HUES6 (cell line): ENCODE results near the gene HNRNPL.
"Not testable (repeated sequence)": the region's sequence is repeated elsewhere in the genome, so short reads cannot be mapped to it uniquely, and the experiment has no call there.

Source experiments
- H3K27ac ChIP-seq: 2 replicates; pipeline ENCODE4 v1.7.0; 2013; ENCODE audit warnings: low read depth, mild to moderate bottlenecking, low read length, inconsistent platforms
- H3K27me3 ChIP-seq: 2 replicates; pipeline ENCODE4 v1.6.1; 2013; ENCODE audit warnings: low read length; ENCODE audit not compliant: control insufficient read depth, insufficient read depth
- H3K36me3 ChIP-seq: 2 replicates; pipeline ENCODE4 v1.6.1; 2013; ENCODE audit warnings: low read length; ENCODE audit not compliant: control insufficient read depth, insufficient read depth
- H3K4me1 ChIP-seq: 2 replicates; pipeline ENCODE4 v1.6.1; 2013; ENCODE audit warnings: low read length; ENCODE audit not compliant: control insufficient read depth, insufficient read depth
- H3K4me3 ChIP-seq: 2 replicates; pipeline ENCODE4 v1.5.1; 2013; ENCODE audit warnings: low read depth, low read length
- H3K9ac ChIP-seq: one replicate; pipeline ENCODE4 v1.6.1; 2013; ENCODE audit warnings: mild to moderate bottlenecking, low read length
- H3K9me3 ChIP-seq: 2 replicates; pipeline ENCODE4 v1.6.1; 2013; ENCODE audit warnings: low read depth, low read length; ENCODE audit not compliant: control insufficient read depth, insufficient read depth

The HNRNPL gene

DNA sequence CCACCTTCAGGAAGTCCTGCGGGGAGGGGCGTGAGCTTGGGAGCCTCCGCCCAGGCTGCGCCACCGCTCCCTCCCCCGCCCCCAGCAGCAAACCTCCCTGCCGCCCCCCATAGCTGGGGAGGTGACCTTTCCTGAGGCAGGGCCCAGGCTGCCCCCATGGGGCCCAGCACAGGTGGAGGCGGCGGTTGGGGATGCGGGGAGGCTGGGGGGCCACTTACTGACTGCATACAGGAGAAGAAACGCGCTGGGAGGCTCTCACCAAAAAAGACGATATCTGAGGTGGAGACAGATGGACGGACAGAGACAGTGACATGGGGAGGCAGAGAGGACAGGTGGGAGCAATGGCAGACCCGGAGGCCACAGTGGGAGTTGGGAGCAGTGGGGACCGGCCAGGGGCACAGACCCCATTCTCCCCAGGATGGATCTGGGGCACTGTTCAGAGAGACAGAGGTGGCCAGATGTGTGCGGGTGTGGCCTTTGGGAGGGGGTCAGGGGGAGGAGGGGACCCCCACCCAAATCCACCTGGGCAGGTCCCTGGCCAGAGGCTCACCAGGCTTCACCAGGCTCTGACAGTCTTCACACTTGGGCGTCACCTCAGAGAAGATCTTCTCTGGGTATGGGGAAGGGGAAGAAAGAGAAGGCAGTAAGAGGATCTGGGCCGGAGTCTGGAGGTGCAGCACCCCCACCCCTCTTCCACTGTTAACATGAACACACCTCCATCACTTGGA is 31.3 kb upstream of the HNRNPL start:
- no peak overlapping the region for H3K27ac ChIP-seq
- no peaks in the 10 kb centered on the region for H3K36me3 ChIP-seq
- no peaks in the 10 kb centered on the region for H3K9me3 ChIP-seq
- H3K9ac ChIP-seq, result no peak overlapping the region
- H3K4me3 ChIP-seq, result no peak overlapping the region
- H3K4me1 ChIP-seq, result peaks cover 27% of the 10 kb centered on the region
- no peaks in the 10 kb centered on the region for H3K27me3 ChIP-seq

DNA sequence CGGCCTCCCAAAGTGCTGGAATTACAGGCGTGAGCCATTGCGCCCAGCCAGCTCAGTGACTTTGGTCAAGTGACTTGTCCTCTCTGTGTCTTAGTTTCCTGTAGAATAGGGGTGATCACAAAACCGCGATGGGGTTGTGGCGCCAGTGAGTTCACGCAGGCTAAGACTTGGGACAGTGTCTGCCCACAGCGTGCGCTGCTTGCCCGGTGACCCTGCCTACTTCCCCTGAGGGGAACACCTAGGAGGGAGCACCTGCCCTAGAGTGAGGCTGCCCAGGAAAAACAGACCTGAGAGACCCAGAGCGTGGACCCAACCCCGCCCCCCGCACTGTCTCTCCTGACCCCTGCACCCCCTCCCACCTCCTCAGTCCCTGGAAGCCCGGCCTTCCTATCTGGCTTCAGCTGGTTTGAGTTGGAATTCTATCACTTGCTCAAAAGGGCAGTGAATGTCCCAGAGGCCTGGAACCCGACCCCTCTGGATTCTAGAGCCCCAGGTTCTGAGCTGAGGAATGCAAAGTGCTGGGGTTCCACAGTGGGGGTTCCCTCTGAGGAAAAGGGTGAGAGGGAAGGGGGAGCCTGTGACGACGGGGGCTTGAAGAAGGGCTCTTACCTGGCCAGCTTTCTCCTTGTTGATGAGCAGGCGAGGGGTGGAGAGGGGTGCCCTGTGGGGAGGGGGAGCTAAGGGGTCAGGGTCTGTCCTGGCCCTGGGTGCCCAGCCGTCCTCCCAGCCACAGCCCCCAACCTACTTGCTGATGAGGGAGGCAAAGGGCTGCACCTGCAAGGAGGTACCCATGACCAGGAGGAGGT is 30.5 kb upstream of the HNRNPL start:
- H3K9me3 ChIP-seq, result no peaks in the 10 kb centered on the region
- H3K9ac ChIP-seq, result no peak overlapping the region
- H3K36me3 ChIP-seq, result no peaks in the 10 kb centered on the region
- no peak overlapping the region for H3K27ac ChIP-seq
- peaks cover 27% of the 10 kb centered on the region for H3K4me1 ChIP-seq
- H3K27me3 ChIP-seq, result no peaks in the 10 kb centered on the region
- no peak overlapping the region for H3K4me3 ChIP-seq

DNA sequence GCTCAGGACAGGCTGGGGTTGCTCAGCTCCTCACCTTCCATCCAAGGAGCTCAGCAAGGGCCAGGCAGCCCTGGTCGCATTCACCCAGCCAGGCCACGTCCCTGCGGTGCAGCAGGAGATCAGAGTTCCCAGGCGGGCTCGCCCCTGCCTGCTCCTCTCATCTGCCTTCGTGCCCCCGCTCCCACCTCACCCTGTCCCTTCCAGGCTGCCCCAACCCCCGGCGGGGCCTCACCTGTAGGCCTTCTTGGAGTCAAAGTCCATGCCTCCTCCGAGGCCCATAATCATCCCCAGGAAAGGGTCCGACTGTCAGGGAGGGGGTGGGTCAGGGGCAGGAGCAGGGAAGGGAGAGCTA is 29.6 kb upstream of the HNRNPL start:
- Histone ChIP-seq H3K9ac (no peak overlapping the region), H3K27ac (no peak overlapping the region), H3K4me1 (peaks cover 27% of the 10 kb centered on the region), H3K9me3 (no peaks in the 10 kb centered on the region), H3K4me3 (no peak overlapping the region), H3K27me3 (no peaks in the 10 kb centered on the region), H3K36me3 (no peaks in the 10 kb centered on the region)

DNA sequence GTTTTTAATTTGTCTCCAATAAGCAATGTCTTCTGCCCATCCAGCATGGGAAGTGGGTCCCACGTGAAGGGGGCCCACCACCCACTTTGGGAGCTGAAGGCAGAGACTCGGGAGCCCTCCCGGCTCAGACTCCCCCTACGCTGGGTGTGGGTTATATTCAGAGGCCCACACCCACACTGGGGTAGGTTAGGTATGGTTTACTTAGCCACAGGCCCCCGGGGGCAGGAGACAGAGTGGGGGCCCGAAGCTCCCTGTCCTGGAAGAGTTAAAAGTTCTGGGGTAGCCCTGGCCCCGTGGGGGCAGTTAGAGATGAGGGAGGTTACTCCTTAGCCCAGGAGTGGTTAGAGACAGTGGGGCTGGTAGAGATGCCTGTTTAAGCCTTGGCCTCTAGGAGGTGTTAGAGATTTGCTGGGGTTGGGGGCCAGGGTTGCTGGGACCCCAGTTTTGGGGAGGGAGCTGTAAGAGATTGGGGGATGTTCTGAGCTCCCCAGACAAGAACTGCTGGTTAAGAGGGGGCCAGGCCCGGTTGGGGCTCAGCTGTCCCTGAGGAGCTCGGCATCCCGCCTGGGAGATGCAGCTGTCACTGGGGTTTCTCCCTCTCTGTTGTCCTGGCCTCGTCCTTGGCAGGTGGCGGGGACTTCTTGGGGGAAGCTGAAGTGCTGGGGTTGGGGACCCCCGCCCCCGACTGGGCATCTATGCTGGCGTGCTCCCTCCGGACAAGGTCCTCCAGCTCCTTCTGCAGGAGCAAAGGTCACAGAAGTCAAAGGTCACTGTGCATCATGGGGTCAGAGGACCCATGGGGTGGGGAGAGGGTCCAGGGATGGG is 29.0 kb upstream of the HNRNPL start:
- peaks cover 29% of the 10 kb centered on the region for H3K4me1 ChIP-seq
- no peaks in the 10 kb centered on the region for H3K9me3 ChIP-seq
- no peaks in the 10 kb centered on the region for H3K27me3 ChIP-seq
- H3K9ac ChIP-seq, result no peak overlapping the region
- H3K27ac ChIP-seq, result peak overlapping the region; percentile 33; the same call in 1 of the 2 replicates
- H3K4me3 ChIP-seq, result no peak overlapping the region
- H3K36me3 ChIP-seq, result no peaks in the 10 kb centered on the region

DNA sequence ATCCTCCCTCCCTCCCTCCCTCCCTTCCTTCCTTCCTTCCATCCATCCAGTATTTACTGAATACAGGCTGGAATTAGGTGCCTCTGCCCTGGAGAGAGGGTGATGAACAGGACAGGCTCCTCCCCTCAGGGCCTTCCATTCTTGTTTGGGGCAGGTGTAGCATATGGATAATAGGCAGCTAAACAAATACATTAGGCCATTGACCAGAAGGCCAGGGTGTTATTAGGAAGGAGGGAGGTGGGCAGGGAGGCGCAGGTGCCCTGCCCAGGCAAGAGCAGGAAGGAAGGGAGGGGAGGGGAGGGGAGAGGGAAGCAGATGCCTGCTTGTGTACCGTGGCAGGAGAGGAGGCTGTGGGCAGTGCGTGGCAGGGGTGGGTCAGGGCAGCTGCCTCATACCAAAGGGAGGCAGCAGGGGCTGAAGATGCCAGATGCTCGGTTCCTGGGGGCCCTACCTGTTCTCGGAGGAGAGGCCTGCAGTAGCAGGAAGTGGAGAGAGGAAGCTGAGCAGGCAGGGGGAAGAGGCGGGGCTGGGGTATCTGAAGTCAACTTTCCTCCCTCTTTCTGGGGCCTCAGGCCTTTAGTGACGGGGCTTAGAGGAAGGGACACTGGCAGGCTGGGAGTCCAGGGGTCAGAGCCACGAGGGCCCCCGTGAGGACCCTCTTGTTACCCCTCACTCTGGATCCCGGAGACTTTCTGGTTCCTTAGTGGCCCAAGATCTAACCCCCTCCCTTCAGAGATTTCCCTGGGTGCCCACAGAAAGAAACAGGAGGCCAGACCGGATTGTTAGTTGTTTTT is 28.2 kb upstream of the HNRNPL start, which contains the start of gene RINL:
Gene RINL (minus strand): TSS at position 495 of the 794 bp plus-strand sequence. CDS start 1,533 bp downstream, outside the sequence.
- Histone ChIP-seq H3K9me3 (no peaks in the 10 kb centered on the region), H3K9ac (no peak within 1 kb of the TSS), H3K4me1 (peaks cover 30% of the 10 kb centered on the region), H3K27ac (peak within 1 kb of the TSS; percentile 33; the same call in 1 of the 2 replicates), H3K4me3 (peak within 1 kb of the TSS; percentile 43; the same call in 1 of the 2 replicates), H3K27me3 (no peaks in the 10 kb centered on the region), H3K36me3 (no peaks in the 10 kb centered on the region)

DNA sequence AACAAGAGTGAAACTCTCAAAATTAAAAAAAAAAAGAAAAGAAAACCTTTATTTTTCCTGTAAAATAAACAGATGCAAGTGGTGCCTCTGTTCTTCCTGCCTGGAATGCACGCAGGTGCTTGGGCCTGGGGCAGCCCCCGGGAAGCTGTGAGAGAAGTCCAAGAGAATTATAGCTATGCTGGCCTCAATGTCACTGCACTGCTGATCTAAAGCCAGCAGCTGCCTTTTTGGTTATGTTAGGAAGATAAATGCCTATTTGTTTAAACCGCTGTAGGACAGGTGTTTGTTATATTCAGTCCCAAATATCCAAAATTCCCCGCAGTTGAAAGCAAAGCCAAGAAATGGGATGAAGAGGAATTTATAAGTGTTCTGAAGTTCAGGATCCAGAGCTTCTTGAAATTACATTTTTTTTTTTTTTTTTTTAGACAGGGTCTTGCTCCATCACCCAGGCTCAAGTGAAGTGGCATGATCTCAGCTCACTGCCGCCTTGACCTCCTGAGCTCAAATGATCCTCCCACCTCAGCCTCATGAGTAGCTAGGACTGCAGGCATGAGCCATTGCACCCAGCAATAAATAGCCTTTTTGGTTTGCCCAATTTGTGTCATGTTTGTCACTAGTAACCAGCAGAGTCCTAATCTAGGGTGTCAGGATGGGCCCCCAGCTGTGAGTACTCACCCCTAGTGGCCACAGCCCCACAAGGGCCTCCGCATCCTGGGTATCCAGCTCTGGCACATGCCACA is 26.0 kb upstream of the HNRNPL start:
- no peak overlapping the region for H3K9ac ChIP-seq
- no peak overlapping the region for H3K27ac ChIP-seq
- H3K4me1 ChIP-seq, result peaks cover 27% of the 10 kb centered on the region
- no peaks in the 10 kb centered on the region for H3K36me3 ChIP-seq
- no peaks in the 10 kb centered on the region for H3K27me3 ChIP-seq
- H3K9me3 ChIP-seq, result no peaks in the 10 kb centered on the region
- no peak overlapping the region for H3K4me3 ChIP-seq

DNA sequence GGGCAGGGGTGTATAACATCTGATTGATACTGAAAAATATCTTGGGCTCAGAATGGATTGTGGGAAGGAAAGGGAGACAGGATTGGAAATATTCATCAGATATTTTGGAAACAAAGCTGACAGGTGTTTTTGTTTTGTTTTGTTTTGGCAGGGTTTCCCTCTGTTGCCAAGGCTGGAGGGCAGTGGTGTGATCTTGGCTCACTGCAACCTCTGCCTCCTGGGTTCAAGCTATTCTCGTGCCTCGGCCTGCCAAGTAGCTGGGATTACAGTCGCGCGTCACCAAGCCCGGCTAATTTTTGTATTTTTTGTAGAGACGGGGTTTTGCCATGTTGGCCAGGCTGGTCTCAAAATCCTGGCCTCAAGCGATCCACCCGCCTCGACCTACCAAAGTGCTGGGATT is 23.6 kb upstream of the HNRNPL start:
- not testable (repeated sequence) for H3K27ac ChIP-seq, H3K9me3 ChIP-seq, H3K9ac ChIP-seq, H3K27me3 ChIP-seq, H3K4me3 ChIP-seq, H3K36me3 ChIP-seq
- peaks cover 30% of the 10 kb centered on the region for H3K4me1 ChIP-seq

DNA sequence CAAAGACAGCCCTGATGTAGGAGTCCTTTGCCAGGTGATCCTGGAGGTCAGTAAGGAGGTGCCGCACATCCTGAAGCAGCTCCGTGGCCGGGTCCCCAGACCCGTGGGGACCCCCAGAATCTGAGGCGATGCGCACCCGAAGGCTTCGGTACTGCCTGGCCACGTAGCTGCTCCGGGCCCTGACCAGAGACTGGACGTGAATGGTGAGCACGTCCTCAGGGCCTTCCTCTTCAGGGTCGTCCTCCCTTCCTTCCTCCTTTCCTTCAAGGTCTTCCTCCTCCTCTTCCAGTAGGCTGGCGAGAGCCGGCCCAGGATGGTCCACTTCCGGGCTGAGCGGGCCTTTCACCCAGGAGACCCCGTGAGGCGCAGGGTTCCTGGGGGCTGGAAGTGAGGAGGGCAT is 20.8 kb upstream of the HNRNPL start:
- Histone ChIP-seq H3K4me1 (peaks cover 18% of the 10 kb centered on the region), H3K36me3 (no peaks in the 10 kb centered on the region), H3K4me3 (peak overlapping the region; percentile 55), H3K27ac (no peak overlapping the region), H3K9me3 (no peaks in the 10 kb centered on the region), H3K27me3 (peaks cover 3% of the 10 kb centered on the region; the same call in 1 of the 2 replicates), H3K9ac (no peak overlapping the region)

DNA sequence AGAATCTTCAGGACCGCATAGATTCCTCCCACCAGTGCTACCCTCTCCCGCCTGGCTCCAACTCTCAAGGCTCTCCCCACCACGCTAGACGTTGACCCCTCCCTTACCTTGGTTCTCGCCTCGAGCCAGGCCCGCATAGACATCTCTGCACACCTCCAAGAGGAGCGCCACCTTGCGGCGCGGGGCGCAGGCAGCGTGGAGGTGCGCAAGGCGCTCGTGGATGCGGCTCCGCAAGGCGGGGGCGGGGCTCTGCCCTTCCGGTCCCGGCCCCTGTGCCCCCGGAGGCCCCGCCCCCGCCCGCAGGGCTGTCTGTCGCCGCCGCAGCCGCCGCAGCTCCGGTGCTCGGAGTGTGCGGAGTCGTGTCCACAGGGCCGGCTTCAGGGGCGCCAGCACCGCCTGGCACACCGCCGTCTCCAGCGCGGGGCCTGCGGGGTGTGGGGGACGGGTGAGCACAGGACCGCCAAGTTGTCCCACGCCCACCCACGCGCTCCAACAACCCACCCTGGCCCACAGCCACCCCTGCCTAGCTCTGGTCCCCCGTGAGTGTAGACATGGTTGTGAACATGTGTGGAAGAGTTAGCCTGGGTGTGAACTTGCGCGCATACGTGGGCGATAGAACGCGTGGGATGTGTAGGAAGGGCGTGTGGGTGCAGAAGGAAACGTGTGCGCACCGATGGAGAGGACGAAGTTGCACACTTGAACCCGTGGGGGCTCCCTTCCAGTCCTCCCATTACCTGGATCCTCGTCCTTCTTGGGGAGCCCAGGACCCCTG is 20.2 kb upstream of the HNRNPL start:
- H3K9ac ChIP-seq, result peak overlapping the region; percentile 4
- peaks cover 3% of the 10 kb centered on the region; the same call in 1 of the 2 replicates for H3K27me3 ChIP-seq
- H3K27ac ChIP-seq, result no peak overlapping the region
- peaks cover 22% of the 10 kb centered on the region for H3K4me1 ChIP-seq
- peak overlapping the region; percentile 55 for H3K4me3 ChIP-seq
- no peaks in the 10 kb centered on the region for H3K36me3 ChIP-seq
- no peaks in the 10 kb centered on the region for H3K9me3 ChIP-seq
